ENCODE data around the gene ALKBH5. TPM values are rescaled to one million over a fixed set of nuclear protein-coding genes. Genes with fewer than 3 reads are reported as not detected.

ALKBH5 gene
- total and polyA plus RNA-seq, 8 donors = 32.8 to 66.7 (median 49.4) TPM

DNA sequence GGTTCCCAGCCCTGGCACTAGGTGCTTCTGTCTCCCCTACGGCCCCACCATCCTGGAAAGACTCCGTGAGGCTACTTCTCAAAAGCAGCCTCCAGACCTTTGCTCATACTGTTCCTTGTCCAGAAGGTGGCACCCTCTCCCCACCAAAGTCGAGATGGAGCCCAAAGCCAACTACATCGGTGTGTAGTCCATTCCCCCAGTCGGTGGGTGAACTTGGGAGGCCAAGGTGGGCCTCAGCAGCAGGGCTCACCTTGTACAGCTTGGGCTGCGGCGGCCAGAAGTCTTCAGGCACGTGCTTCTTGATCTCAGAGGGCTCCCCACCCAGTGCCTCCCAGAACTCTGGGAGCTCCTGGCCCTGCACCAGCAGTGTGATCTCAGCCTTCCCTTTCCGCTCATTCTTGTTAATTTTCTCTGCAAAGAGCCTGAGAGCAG, 64.7 kb downstream of the ALKBH5 start:
- Histone ChIP-seq H3K4me3 (no peak overlapping the region), H3K4me1 (peaks cover 23 to 38% (median 32%) of the 10 kb centered on the region in 4 donors), H3K9me3 (no peaks in the 10 kb centered on the region), H3K36me3 (peaks cover 64 to 100% (median 98%) of the 10 kb centered on the region in 4 donors), H3K27ac (peak overlapping the region in 3 of 5 donors; percentile 56 to 82 (median 81)), H3K27me3 (no peaks in the 10 kb centered on the region)
- 14 to 29% (median 21%) methylated on average over 9 of the region's 9 CpGs for WGBS, 5 donors
- DNase-seq = peak; percentile 67 to 91
- intact Hi-C loops (cut with DNase I; ENCODE audit: low total_unique reads) = no loop called here
- TF ChIP-seq, protein P1, sequence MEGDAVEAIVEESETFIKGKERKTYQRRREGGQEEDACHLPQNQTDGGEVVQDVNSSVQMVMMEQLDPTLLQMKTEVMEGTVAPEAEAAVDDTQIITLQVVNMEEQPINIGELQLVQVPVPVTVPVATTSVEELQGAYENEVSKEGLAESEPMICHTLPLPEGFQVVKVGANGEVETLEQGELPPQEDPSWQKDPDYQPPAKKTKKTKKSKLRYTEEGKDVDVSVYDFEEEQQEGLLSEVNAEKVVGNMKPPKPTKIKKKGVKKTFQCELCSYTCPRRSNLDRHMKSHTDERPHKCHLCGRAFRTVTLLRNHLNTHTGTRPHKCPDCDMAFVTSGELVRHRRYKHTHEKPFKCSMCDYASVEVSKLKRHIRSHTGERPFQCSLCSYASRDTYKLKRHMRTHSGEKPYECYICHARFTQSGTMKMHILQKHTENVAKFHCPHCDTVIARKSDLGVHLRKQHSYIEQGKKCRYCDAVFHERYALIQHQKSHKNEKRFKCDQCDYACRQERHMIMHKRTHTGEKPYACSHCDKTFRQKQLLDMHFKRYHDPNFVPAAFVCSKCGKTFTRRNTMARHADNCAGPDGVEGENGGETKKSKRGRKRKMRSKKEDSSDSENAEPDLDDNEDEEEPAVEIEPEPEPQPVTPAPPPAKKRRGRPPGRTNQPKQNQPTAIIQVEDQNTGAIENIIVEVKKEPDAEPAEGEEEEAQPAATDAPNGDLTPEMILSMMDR (IDR thresholded peaks at IDR 0.05) = peak in 5 of 7 experiments; percentile 38 to 62 (median 61)
- TF ChIP-seq EP300 (IDR thresholded peaks at IDR 0.05) (no peak), POLR2AphosphoS5 (IDR thresholded peaks at IDR 0.05) (peak in 1 of 3 donors; percentile 57)

DNA sequence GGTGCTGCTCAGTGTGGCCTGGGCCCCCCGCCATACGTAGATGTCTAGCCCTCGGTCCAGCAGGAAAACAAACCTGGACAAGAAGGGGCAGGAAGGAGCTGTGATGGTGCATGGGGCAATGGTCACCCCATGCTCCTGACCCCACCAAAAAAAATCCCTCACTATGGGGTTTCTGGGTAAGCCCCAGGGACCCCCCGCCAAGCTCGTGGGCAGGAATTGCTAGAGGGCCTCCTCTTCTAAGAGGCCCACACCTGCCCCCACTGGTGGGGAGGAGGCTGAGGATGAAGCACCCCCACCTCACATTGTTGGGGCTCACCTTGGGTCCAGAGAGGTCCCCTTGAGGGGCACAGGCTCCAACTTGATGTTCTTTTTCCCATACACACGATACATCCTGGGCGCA, 65.2 kb downstream of the ALKBH5 start:
- intact Hi-C loops (cut with DNase I; ENCODE audit: low total_unique reads) = no loop called here

DNA sequence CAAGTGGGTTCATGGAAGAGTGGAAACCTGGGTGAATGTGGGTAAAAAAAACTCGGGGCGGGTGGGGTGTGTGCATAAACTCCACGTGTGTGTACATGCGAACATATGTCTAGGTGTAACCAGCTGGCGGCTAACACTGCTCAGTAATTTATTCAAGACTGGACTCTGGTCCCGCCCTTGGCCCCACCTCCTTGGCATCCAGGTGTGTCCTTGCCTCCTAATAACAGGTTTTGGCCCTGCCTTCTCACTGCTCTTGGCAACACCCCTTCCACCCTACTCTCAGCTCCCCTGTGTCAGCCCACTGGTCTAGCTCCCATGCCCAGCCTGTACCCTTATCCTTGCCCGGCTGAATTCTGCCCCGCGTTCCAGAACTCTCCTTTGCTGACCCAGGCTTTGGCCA, 66.6 kb downstream of the ALKBH5 start:
- Histone ChIP-seq H3K4me3 (no peak overlapping the region), H3K27ac (no peak overlapping the region), H3K9me3 (no peaks in the 10 kb centered on the region), H3K36me3 (peaks cover 77 to 100% (median 99%) of the 10 kb centered on the region in 4 donors), H3K27me3 (no peaks in the 10 kb centered on the region), H3K4me1 (peaks cover 23 to 38% (median 32%) of the 10 kb centered on the region in 4 donors)
- 31 to 65% (median 48%) methylated on average over 9 of the region's 9 CpGs for WGBS, 5 donors
- peak; percentile 67 to 87 for DNase-seq
- TF ChIP-seq EP300 (IDR thresholded peaks at IDR 0.05) = no peak
- no peak for TF ChIP-seq POLR2A (IDR thresholded peaks at IDR 0.05)
- TF ChIP-seq, protein P1 (IDR thresholded peaks at IDR 0.05) = no peak
- peak in 1 of 3 donors; percentile 34 for TF ChIP-seq POLR2AphosphoS5 (IDR thresholded peaks at IDR 0.05)
- intact Hi-C loops (cut with DNase I; ENCODE audit: low total_unique reads) = no loop called here

More for the DNA sequence above, 65.2 kb downstream of the ALKBH5 start:
- H3K4me3 ChIP-seq = no peak overlapping the region
- TF ChIP-seq EP300 (IDR thresholded peaks at IDR 0.05) = no peak
- DNase-seq = no peak
- no peaks in the 10 kb centered on the region for H3K9me3 ChIP-seq
- peak overlapping the region in 3 of 5 donors; percentile 13 to 82 (median 81) for H3K27ac ChIP-seq
- no peaks in the 10 kb centered on the region for H3K27me3 ChIP-seq
- peaks cover 23 to 38% (median 32%) of the 10 kb centered on the region in 4 donors for H3K4me1 ChIP-seq
- peaks cover 69 to 100% (median 98%) of the 10 kb centered on the region in 4 donors for H3K36me3 ChIP-seq
- WGBS, 5 donors = 89 to 94% (median 94%) methylated on average over 4 to 7 of the region's 7 CpGs

DNA sequence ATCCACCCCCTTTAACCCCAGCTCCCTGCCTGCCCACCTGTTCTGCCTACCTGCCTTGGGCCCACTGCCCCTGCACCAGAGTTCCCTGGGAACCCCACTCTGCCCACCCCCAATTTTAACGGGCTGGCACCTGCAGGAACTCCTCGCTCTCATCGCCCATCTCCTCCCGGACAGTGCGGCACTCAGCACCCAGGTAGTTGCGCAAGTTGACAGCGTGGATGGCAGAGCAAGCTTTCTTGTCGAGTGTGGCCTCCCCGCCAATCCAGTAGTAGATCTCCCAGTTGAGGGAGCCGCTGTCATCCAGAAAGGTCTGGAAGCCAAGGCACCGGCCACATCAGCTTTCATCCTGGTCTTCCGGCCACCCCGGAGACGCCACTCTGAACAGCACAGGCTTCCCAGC, 67.1 kb downstream of the ALKBH5 start:
- H3K4me3 ChIP-seq = no peak overlapping the region
- DNase-seq = no peak
- 85 to 94% (median 91%) methylated on average over 13 to 14 of the region's 14 CpGs for WGBS, 5 donors
- H3K36me3 ChIP-seq = peaks cover 73 to 100% (median 99%) of the 10 kb centered on the region in 4 donors
- H3K9me3 ChIP-seq = no peaks in the 10 kb centered on the region
- H3K4me1 ChIP-seq = peaks cover 23 to 38% (median 32%) of the 10 kb centered on the region in 4 donors
- no peak overlapping the region for H3K27ac ChIP-seq
- TF ChIP-seq POLR2A (IDR thresholded peaks at IDR 0.05) (no peak), EP300 (IDR thresholded peaks at IDR 0.05) (no peak), POLR2AphosphoS5 (IDR thresholded peaks at IDR 0.05) (no peak)
- TF ChIP-seq, protein P1 (IDR thresholded peaks at IDR 0.05) = no peak
- no peaks in the 10 kb centered on the region for H3K27me3 ChIP-seq
- intact Hi-C loops (cut with DNase I; ENCODE audit: low total_unique reads) = no loop called here

DNA sequence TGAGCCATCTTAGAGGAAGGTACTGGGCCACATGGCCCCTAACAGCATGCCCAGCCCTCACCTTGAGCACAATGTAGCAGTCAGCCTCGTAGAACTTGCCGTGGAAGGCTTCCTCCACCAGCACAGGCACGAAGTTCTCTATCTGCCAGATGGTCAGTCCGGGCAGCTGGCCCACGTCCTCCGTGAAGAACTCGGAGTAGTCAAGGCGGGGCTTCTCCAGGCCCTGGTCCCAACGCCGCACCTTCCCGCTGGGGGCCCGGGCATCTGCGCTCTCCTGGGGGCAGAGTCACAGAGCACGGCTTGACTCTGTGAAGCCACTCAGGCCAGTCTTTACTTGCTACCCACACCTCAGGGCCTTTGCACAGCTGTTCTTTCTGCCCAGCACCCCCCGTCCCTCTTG, 67.6 kb downstream of the ALKBH5 start:
- Histone ChIP-seq H3K36me3 (peaks cover 68 to 100% (median 99%) of the 10 kb centered on the region in 4 donors), H3K27ac (no peak overlapping the region), H3K4me3 (no peak overlapping the region), H3K4me1 (peaks cover 23 to 36% (median 34%) of the 10 kb centered on the region in 4 donors), H3K9me3 (no peaks in the 10 kb centered on the region), H3K27me3 (no peaks in the 10 kb centered on the region)
- WGBS, 5 donors = 51 to 84% (median 63%) methylated on average over 3 to 15 of the region's 15 CpGs
- TF ChIP-seq POLR2A (IDR thresholded peaks at IDR 0.05) (no peak), EP300 (IDR thresholded peaks at IDR 0.05) (no peak), POLR2AphosphoS5 (IDR thresholded peaks at IDR 0.05) (no peak)
- TF ChIP-seq, protein P1 (IDR thresholded peaks at IDR 0.05) = no peak
- intact Hi-C loops (cut with DNase I; ENCODE audit: low total_unique reads) = no loop called here
- no peak for DNase-seq
